ENCODE measurements around the gene KLF9.
A peak's percentile ranks its signal among the peaks of the same experiment; 100 is the strongest.

KLF9 gene

GRCh38 chr9:70410368-70410767 is 4.1 kb downstream of the KLF9 start:
- Histone ChIP-seq H2AFZ (ENCODE audit: low read depth, low read length) (0 out of 2 replicates have a peak overlapping the region, but pooled peaks have one; percentile 20), H3K9ac (ENCODE audit: low read length) (no peak overlapping the region), H3K4me2 (ENCODE audit: low read length) (peak overlapping the region; percentile 10), H3K4me1 (ENCODE audit: low read length) (peaks cover 36% of the 10 kb centered on the region), H3K36me3 (replicated peaks; ENCODE audit: low read depth, low read length) (no peaks in the 10 kb centered on the region), H3K27me3 (ENCODE audit: low read depth, low read length) (no peaks in the 10 kb centered on the region), H3K4me3 (ENCODE audit: low read length) (no peak overlapping the region), H3K9me3 (ENCODE audit: insufficient read depth, low read length) (no peaks in the 10 kb centered on the region), H4K20me1 (ENCODE audit: insufficient read depth, low read length) (no peaks in the 10 kb centered on the region), H3K79me2 (ENCODE audit: low read length) (no peaks in the 10 kb centered on the region), H3K27ac (ENCODE audit: low read length) (no peak overlapping the region)
- TF ChIP-seq CTCF (IDR thresholded peaks at IDR 0.05; ENCODE audit: low read depth, low read length) (no peak), EZH2phosphoT487 (IDR thresholded peaks at IDR 0.05; ENCODE audit: low read depth) (no peak)

GRCh38 chr9:70409800-70410199 is 4.7 kb downstream of the KLF9 start:
- Histone ChIP-seq H3K27me3 (ENCODE audit: low read depth, low read length) (no peaks in the 10 kb centered on the region), H3K4me3 (ENCODE audit: low read length) (no peak overlapping the region), H4K20me1 (ENCODE audit: insufficient read depth, low read length) (no peaks in the 10 kb centered on the region), H3K9me3 (ENCODE audit: insufficient read depth, low read length) (no peaks in the 10 kb centered on the region), H3K36me3 (replicated peaks; ENCODE audit: low read depth, low read length) (no peaks in the 10 kb centered on the region), H3K27ac (ENCODE audit: low read length) (no peak overlapping the region), H3K9ac (ENCODE audit: low read length) (no peak overlapping the region), H2AFZ (ENCODE audit: low read depth, low read length) (0 out of 2 replicates have a peak overlapping the region, but pooled peaks have one; percentile 20), H3K79me2 (ENCODE audit: low read length) (no peaks in the 10 kb centered on the region), H3K4me2 (ENCODE audit: low read length) (peak overlapping the region; percentile 10), H3K4me1 (ENCODE audit: low read length) (peaks cover 36% of the 10 kb centered on the region)
- TF ChIP-seq CTCF (IDR thresholded peaks at IDR 0.05; ENCODE audit: low read depth, low read length) (no peak), EZH2phosphoT487 (IDR thresholded peaks at IDR 0.05; ENCODE audit: low read depth) (no peak)

GRCh38 chr9:70409280-70409679 is 5.2 kb downstream of the KLF9 start:
- Histone ChIP-seq H3K27ac (ENCODE audit: low read length) (no peak overlapping the region), H3K9ac (ENCODE audit: low read length) (no peak overlapping the region), H2AFZ (ENCODE audit: low read depth, low read length) (no peak overlapping the region), H3K4me2 (ENCODE audit: low read length) (no peak overlapping the region), H3K4me3 (ENCODE audit: low read length) (no peak overlapping the region), H3K9me3 (ENCODE audit: insufficient read depth, low read length) (no peaks in the 10 kb centered on the region), H4K20me1 (ENCODE audit: insufficient read depth, low read length) (no peaks in the 10 kb centered on the region), H3K79me2 (ENCODE audit: low read length) (no peaks in the 10 kb centered on the region), H3K36me3 (replicated peaks; ENCODE audit: low read depth, low read length) (no peaks in the 10 kb centered on the region), H3K27me3 (ENCODE audit: low read depth, low read length) (no peaks in the 10 kb centered on the region), H3K4me1 (ENCODE audit: low read length) (peaks cover 36% of the 10 kb centered on the region)
- TF ChIP-seq EZH2phosphoT487 (IDR thresholded peaks at IDR 0.05; ENCODE audit: low read depth) (no peak), CTCF (IDR thresholded peaks at IDR 0.05; ENCODE audit: low read depth, low read length) (no peak)

- no peaks in the 10 kb centered on the region for H3K79me2 ChIP-seq (ENCODE audit: low read length)
- H2AFZ ChIP-seq (ENCODE audit: low read depth, low read length), result no peak overlapping the region
- H4K20me1 ChIP-seq (ENCODE audit: insufficient read depth, low read length), result no peaks in the 10 kb centered on the region
- no peak overlapping the region for H3K27ac ChIP-seq (ENCODE audit: low read length)
- H3K4me2 ChIP-seq (ENCODE audit: low read length), result no peak overlapping the region
- no peak overlapping the region for H3K4me3 ChIP-seq (ENCODE audit: low read length)
- H3K4me1 ChIP-seq (ENCODE audit: low read length), result peaks cover 32% of the 10 kb centered on the region
- no peaks in the 10 kb centered on the region for H3K36me3 ChIP-seq (replicated peaks; ENCODE audit: low read depth, low read length)
- H3K9ac ChIP-seq (ENCODE audit: low read length), result no peak overlapping the region
- TF ChIP-seq CTCF (IDR thresholded peaks at IDR 0.05; ENCODE audit: low read depth, low read length) (no peak), EZH2phosphoT487 (IDR thresholded peaks at IDR 0.05; ENCODE audit: low read depth) (no peak)
- no peaks in the 10 kb centered on the region for H3K9me3 ChIP-seq (ENCODE audit: insufficient read depth, low read length)
- no peaks in the 10 kb centered on the region for H3K27me3 ChIP-seq (ENCODE audit: low read depth, low read length)
Observed at GRCh38 chr9:70408393-70409040, 5.9 kb downstream of the KLF9 start.

Data from OCI-LY3 (cell line).